MM.1S (cell line): ENCODE results near the gene KRTAP24-1.

Experiments
- DNase-seq: peaks from one replicate; pipeline ENCODE4 v3.0.0-alpha.2; 2015
- H2AFZ ChIP-seq: fragments of 300-600 bp; sonication (generic); 2 replicates; pipeline ENCODE4 v1.6.0; 2016; ENCODE audit warnings: antibody characterized with exemption, low read length
- H3F3A ChIP-seq: fragments of 300-600 bp; sonication (generic); 2 replicates; pipeline ENCODE4 v1.6.1; 2016; ENCODE audit warnings: mild to moderate bottlenecking, antibody characterized with exemption, low read length, moderate library complexity, mixed read lengths; ENCODE audit not compliant: insufficient read depth
- H3K27ac ChIP-seq: fragments of 300-600 bp; sonication (generic); 2 replicates; pipeline ENCODE4 v1.5.1; 2016; ENCODE audit warnings: mild to moderate bottlenecking, low read length
- H3K27me3 ChIP-seq: fragments of 300-600 bp; sonication (generic); replicated peaks from 2 replicates; pipeline ENCODE4 v1.6.0; 2016; ENCODE audit warnings: low read length; ENCODE audit not compliant: insufficient read depth
- H3K36me3 ChIP-seq: fragments of 300-600 bp; sonication (generic); replicated peaks from 2 replicates; pipeline ENCODE4 v1.6.1; 2016; ENCODE audit warnings: mild to moderate bottlenecking, low read length, mixed read lengths; ENCODE audit not compliant: insufficient read depth
- H3K4me1 ChIP-seq: fragments of 300-600 bp; sonication (generic); 2 replicates; pipeline ENCODE4 v1.6.1; 2016; ENCODE audit warnings: low read length, mixed read lengths
- H3K4me2 ChIP-seq: fragments of 300-600 bp; sonication (generic); 2 replicates; pipeline ENCODE4 v1.6.0; 2016; ENCODE audit warnings: low read depth, low read length
- H3K4me3 ChIP-seq: fragments of 300-600 bp; sonication (generic); 2 replicates; pipeline ENCODE4 v1.5.1; 2016; ENCODE audit warnings: low read length, mixed read lengths
- H3K79me2 ChIP-seq: fragments of 300-600 bp; sonication (generic); 2 replicates; pipeline ENCODE4 v1.6.1; 2016; ENCODE audit warnings: mixed run types, low read length, mixed read lengths
- H3K9ac ChIP-seq: fragments of 300-600 bp; sonication (generic); 2 replicates; pipeline ENCODE4 v1.6.1; 2016; ENCODE audit warnings: low read length, mixed read lengths
- H3K9me2 ChIP-seq: fragments of 300-600 bp; sonication (generic); replicated peaks from 2 replicates; pipeline ENCODE4 v1.6.1; 2016; ENCODE audit warnings: mild to moderate bottlenecking, low read length, mixed read lengths; ENCODE audit not compliant: insufficient read depth
- H3K9me3 ChIP-seq: fragments of 300-600 bp; sonication (generic); replicated peaks from 2 replicates; pipeline ENCODE4 v1.6.1; 2016; ENCODE audit warnings: mild to moderate bottlenecking, low read length, mixed read lengths; ENCODE audit not compliant: insufficient read depth
- H4K20me1 ChIP-seq: fragments of 300-600 bp; sonication (generic); 2 replicates; pipeline ENCODE4 v1.6.1; 2016; ENCODE audit warnings: mild to moderate bottlenecking, low read length, moderate library complexity, mixed read lengths; ENCODE audit not compliant: insufficient read depth
- CTCF ChIP-seq: fragments of 300-600 bp; sonication (generic); IDR thresholded peaks from 2 replicates; pipeline ENCODE4 v1.5.1; 2016; ENCODE audit warnings: antibody characterized with exemption, low read length, mixed read lengths
- EZH2 ChIP-seq: fragments of 300-600 bp; sonication (generic); optimal IDR thresholded peaks from 2 replicates; pipeline ENCODE3; 2017; ENCODE audit warnings: low read depth, mild to moderate bottlenecking, antibody characterized with exemption, low read length, mixed read lengths
- EZH2phosphoT487 ChIP-seq: fragments of 300-600 bp; sonication (generic); IDR thresholded peaks from 2 replicates; pipeline ENCODE4 v1.6.1; 2018; ENCODE audit warnings: antibody characterized with exemption, low read length

The KRTAP24-1 gene

GRCh38 chr21:30248844-30249243 is 33.9 kb downstream of the KRTAP24-1 start:
- no peak overlapping the region for H3K27ac ChIP-seq
- H3K9ac ChIP-seq: no peak overlapping the region
- H3F3A ChIP-seq: no peaks in the 10 kb centered on the region
- H3K4me3 ChIP-seq: no peak overlapping the region
- no peaks in the 10 kb centered on the region for H3K9me3 ChIP-seq
- no peaks in the 10 kb centered on the region for H3K27me3 ChIP-seq
- no peaks in the 10 kb centered on the region for H3K9me2 ChIP-seq
- H3K4me1 ChIP-seq: no peaks in the 10 kb centered on the region
- no peaks in the 10 kb centered on the region for H3K79me2 ChIP-seq
- H3K36me3 ChIP-seq: no peaks in the 10 kb centered on the region
- no peak overlapping the region for H3K4me2 ChIP-seq
- H4K20me1 ChIP-seq: no peaks in the 10 kb centered on the region
- TF ChIP-seq EZH2phosphoT487: no peak
- TF ChIP-seq CTCF: no peak
- no peak for TF ChIP-seq EZH2
- DNase-seq: no peak
- no peak overlapping the region for H2AFZ ChIP-seq

GRCh38 chr21:30245061-30245460 is 37.7 kb downstream of the KRTAP24-1 start:
- no peaks in the 10 kb centered on the region for H3K27me3 ChIP-seq
- H3K9ac ChIP-seq: no peak overlapping the region
- no peaks in the 10 kb centered on the region for H3K79me2 ChIP-seq
- H3K27ac ChIP-seq: no peak overlapping the region
- H4K20me1 ChIP-seq: no peaks in the 10 kb centered on the region
- no peaks in the 10 kb centered on the region for H3F3A ChIP-seq
- no peak overlapping the region for H3K4me2 ChIP-seq
- DNase-seq: no peak
- H3K9me2 ChIP-seq: no peaks in the 10 kb centered on the region
- H2AFZ ChIP-seq: no peak overlapping the region
- H3K36me3 ChIP-seq: no peaks in the 10 kb centered on the region
- TF ChIP-seq EZH2: no peak
- H3K4me3 ChIP-seq: no peak overlapping the region
- H3K9me3 ChIP-seq: no peaks in the 10 kb centered on the region
- no peaks in the 10 kb centered on the region for H3K4me1 ChIP-seq

- Histone ChIP-seq H3K27ac (no peak overlapping the region), H3K36me3 (no peaks in the 10 kb centered on the region), H3K9me2 (no peaks in the 10 kb centered on the region), H3K4me2 (no peak overlapping the region), H3K79me2 (no peaks in the 10 kb centered on the region), H4K20me1 (no peaks in the 10 kb centered on the region), H3K9ac (no peak overlapping the region), H3K4me1 (no peaks in the 10 kb centered on the region), H3K4me3 (no peak overlapping the region), H3K9me3 (no peaks in the 10 kb centered on the region), H3F3A (no peaks in the 10 kb centered on the region), H3K27me3 (no peaks in the 10 kb centered on the region), H2AFZ (no peak overlapping the region)
- DNase-seq: no peak
- TF ChIP-seq EZH2phosphoT487: no peak
- TF ChIP-seq EZH2: no peak
- no peak for TF ChIP-seq CTCF
Measured at GRCh38 chr21:30243691-30244090, 39.1 kb downstream of the KRTAP24-1 start.

GRCh38 chr21:30240661-30241060 is 42.1 kb downstream of the KRTAP24-1 start:
- Histone ChIP-seq H3K4me1 (no peaks in the 10 kb centered on the region), H3K79me2 (no peaks in the 10 kb centered on the region), H4K20me1 (no peaks in the 10 kb centered on the region), H3K9me3 (no peaks in the 10 kb centered on the region), H2AFZ (no peak overlapping the region), H3F3A (no peaks in the 10 kb centered on the region), H3K27ac (no peak overlapping the region), H3K4me2 (no peak overlapping the region), H3K9me2 (no peaks in the 10 kb centered on the region), H3K36me3 (no peaks in the 10 kb centered on the region), H3K27me3 (no peaks in the 10 kb centered on the region), H3K9ac (no peak overlapping the region), H3K4me3 (no peak overlapping the region)
- no peak for TF ChIP-seq CTCF
- no peak for TF ChIP-seq EZH2phosphoT487
- TF ChIP-seq EZH2: no peak
- no peak for DNase-seq
